Loucy (cell line): Measurements from ENCODE around the gene MGRN1.

Experiments used
- H2AFZ ChIP-seq: fragments of 200-600 bp; sonication (generic); 2 replicates; pipeline ENCODE4 v1.6.0; 2016; ENCODE audit warnings: antibody characterized with exemption, mild to moderate bottlenecking, low read length, moderate library complexity
- H3F3A ChIP-seq: fragments of 200-600 bp; 2 replicates; pipeline ENCODE4 v1.6.0; 2016; ENCODE audit warnings: antibody characterized with exemption, low read depth, mild to moderate bottlenecking
- H3K27me3 ChIP-seq: fragments of 200-600 bp; sonication (generic); 2 replicates; pipeline ENCODE4 v1.6.1; 2014; ENCODE audit warnings: low read length, mild to moderate bottlenecking; ENCODE audit not compliant: insufficient read depth, poor library complexity, severe bottlenecking
- H3K36me3 ChIP-seq: fragments of 200-600 bp; sonication (generic); 2 replicates; pipeline ENCODE4 v1.6.1; 2016; ENCODE audit warnings: low read length; ENCODE audit not compliant: insufficient read depth
- H3K4me1 ChIP-seq: fragments of 200-600 bp; sonication (generic); 2 replicates; pipeline ENCODE4 v1.5.1; 2014; ENCODE audit warnings: low read length, mild to moderate bottlenecking; ENCODE audit not compliant: insufficient read depth, poor library complexity, severe bottlenecking
- H3K4me2 ChIP-seq: fragments of 200-600 bp; sonication (generic); 2 replicates; pipeline ENCODE4 v1.6.0; 2014; ENCODE audit warnings: antibody characterized with exemption, low read length, low read depth, mild to moderate bottlenecking; ENCODE audit not compliant: poor library complexity, severe bottlenecking
- H3K4me3 ChIP-seq: fragments of 200-600 bp; sonication (generic); 2 replicates; pipeline ENCODE4 v1.5.1; 2014; ENCODE audit warnings: low read length, mild to moderate bottlenecking, mixed read lengths; ENCODE audit not compliant: poor library complexity, severe bottlenecking
- H3K79me2 ChIP-seq: fragments of 200-600 bp; sonication (generic); 2 replicates; pipeline ENCODE4 v1.6.1; 2014; ENCODE audit warnings: low read length; ENCODE audit not compliant: insufficient read depth
- H3K9ac ChIP-seq: fragments of 200-600 bp; sonication (generic); 2 replicates; pipeline ENCODE4 v1.6.0; 2014; ENCODE audit warnings: mild to moderate bottlenecking, low read depth, low read length, moderate library complexity; ENCODE audit not compliant: poor library complexity, severe bottlenecking
- H3K9me2 ChIP-seq: fragments of 200-600 bp; sonication (generic); replicated peaks from 2 replicates; pipeline ENCODE4 v1.6.1; 2016; ENCODE audit warnings: low read depth, low read length, mixed read lengths
- H3K9me3 ChIP-seq: fragments of 200-600 bp; sonication (generic); 2 replicates; pipeline ENCODE4 v1.6.1; 2014; ENCODE audit warnings: mild to moderate bottlenecking, antibody characterized with exemption, low read length, low read depth; ENCODE audit not compliant: insufficient read depth
- H4K20me1 ChIP-seq: fragments of 200-600 bp; sonication (generic); 2 replicates; pipeline ENCODE4 v1.6.0; 2014; ENCODE audit warnings: antibody characterized with exemption, low read length, mild to moderate bottlenecking; ENCODE audit not compliant: insufficient read depth, poor library complexity, severe bottlenecking
- EZH2phosphoT487 ChIP-seq: fragments of 200-600 bp; IDR thresholded peaks from 2 replicates; pipeline ENCODE4 v1.6.1; 2018; ENCODE audit warnings: antibody characterized with exemption, mild to moderate bottlenecking, moderate library complexity, borderline replicate concordance
- TF ChIP-seq, protein P1 (sequence below): fragments of 200-600 bp; sonication (generic); conservative IDR thresholded peaks from 2 replicates; pipeline ENCODE4 v1.5.1; 2014; ENCODE audit warnings: mild to moderate bottlenecking, antibody characterized with exemption, low read length

Gene MGRN1

DNA sequence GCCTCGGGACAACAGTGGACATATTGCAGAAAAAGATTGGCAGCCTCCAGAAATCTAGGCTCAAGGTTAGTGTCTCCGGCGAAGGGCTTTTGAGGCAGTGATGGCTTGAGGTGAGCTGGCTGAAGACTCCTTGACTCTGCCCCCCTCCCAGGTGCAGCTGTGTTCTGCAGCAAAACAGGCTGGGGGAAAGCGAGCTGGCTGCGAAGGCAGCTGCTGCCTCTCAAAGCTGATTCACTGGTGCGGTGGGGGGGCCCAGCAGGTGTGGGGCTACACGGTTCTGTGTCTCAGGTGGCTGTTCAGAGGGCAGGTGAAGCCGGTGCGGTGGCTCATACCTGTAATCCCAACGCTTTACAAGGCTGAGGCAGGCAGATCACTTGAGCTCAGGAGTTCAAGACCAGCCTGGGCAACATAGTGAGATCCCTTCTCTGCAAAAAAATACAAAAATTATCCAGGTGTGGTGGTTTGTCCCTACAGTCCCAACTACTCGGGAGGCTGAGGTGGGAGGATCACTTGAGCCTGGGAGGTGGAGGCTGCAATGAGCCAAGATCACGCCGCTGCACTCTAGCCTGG, 45.6 kb upstream of the MGRN1 start:
- no peaks in the 10 kb centered on the region for H3K27me3 ChIP-seq
- no peak overlapping the region for H3K4me2 ChIP-seq
- peaks cover 11% of the 10 kb centered on the region for H3K4me1 ChIP-seq
- H3K36me3 ChIP-seq: no peaks in the 10 kb centered on the region
- no peaks in the 10 kb centered on the region for H4K20me1 ChIP-seq
- TF ChIP-seq EZH2phosphoT487: no peak
- TF ChIP-seq, protein P1, sequence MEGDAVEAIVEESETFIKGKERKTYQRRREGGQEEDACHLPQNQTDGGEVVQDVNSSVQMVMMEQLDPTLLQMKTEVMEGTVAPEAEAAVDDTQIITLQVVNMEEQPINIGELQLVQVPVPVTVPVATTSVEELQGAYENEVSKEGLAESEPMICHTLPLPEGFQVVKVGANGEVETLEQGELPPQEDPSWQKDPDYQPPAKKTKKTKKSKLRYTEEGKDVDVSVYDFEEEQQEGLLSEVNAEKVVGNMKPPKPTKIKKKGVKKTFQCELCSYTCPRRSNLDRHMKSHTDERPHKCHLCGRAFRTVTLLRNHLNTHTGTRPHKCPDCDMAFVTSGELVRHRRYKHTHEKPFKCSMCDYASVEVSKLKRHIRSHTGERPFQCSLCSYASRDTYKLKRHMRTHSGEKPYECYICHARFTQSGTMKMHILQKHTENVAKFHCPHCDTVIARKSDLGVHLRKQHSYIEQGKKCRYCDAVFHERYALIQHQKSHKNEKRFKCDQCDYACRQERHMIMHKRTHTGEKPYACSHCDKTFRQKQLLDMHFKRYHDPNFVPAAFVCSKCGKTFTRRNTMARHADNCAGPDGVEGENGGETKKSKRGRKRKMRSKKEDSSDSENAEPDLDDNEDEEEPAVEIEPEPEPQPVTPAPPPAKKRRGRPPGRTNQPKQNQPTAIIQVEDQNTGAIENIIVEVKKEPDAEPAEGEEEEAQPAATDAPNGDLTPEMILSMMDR: no peak
- H3K79me2 ChIP-seq: no peaks in the 10 kb centered on the region
- no peak overlapping the region for H3K4me3 ChIP-seq
- H3F3A ChIP-seq: no peaks in the 10 kb centered on the region
- H3K9ac ChIP-seq: no peak overlapping the region
- no peaks in the 10 kb centered on the region for H3K9me2 ChIP-seq
- H2AFZ ChIP-seq: no peak overlapping the region
- H3K9me3 ChIP-seq: no peaks in the 10 kb centered on the region

DNA sequence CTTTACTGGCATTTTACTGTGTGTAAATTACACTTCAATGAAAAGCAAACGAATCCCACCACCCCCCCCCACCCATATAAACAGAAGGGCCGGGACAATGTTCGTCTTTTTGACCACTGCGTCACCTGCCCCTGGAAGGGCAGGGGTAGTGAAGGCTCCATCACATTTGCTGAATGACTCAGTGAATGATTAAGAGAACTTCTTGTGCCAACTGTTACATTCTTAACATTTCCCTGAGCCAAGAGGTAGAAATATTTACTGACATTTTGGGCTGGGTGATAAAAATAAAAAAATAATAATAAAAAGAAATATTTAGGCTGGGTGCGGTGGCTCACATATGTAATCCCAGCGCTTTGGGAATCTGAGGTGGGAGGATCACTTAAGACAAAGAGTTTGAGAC, 44.4 kb upstream of the MGRN1 start:
- Histone ChIP-seq H3K27me3 (no peaks in the 10 kb centered on the region), H3K4me3 (no peak overlapping the region), H3K9me2 (no peaks in the 10 kb centered on the region), H2AFZ (no peak overlapping the region), H3K79me2 (no peaks in the 10 kb centered on the region), H3K36me3 (no peaks in the 10 kb centered on the region), H3K4me2 (no peak overlapping the region), H3K4me1 (peaks cover 2% of the 10 kb centered on the region), H4K20me1 (no peaks in the 10 kb centered on the region), H3K9ac (no peak overlapping the region), H3F3A (no peaks in the 10 kb centered on the region), H3K9me3 (no peaks in the 10 kb centered on the region)
- TF ChIP-seq, protein P1: no peak
- TF ChIP-seq EZH2phosphoT487: no peak

DNA sequence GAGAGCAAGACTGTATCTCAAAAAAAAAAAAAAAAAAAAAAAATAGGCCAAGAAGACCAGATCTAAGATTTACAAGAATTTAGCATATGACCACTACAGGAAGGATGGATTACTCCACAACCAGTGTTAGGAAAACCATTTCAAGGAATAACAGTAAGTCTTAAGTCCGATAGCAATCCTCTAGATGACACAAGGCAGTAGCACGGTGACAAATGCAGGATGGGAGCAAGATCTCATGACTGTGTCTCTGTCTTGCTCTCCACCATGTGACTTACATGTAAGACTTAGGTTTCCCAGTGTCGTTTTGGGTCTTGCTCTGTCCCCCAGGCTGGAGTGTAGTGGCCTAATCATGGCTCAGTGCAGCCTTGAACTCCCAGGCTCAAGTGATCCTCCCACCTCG, 40.7 kb upstream of the MGRN1 start:
- no peak overlapping the region for H3K4me2 ChIP-seq
- no peaks in the 10 kb centered on the region for H3K36me3 ChIP-seq
- H3K4me3 ChIP-seq: no peak overlapping the region
- no peaks in the 10 kb centered on the region for H4K20me1 ChIP-seq
- no peaks in the 10 kb centered on the region for H3F3A ChIP-seq
- no peaks in the 10 kb centered on the region for H3K79me2 ChIP-seq
- TF ChIP-seq, protein P1: no peak
- TF ChIP-seq EZH2phosphoT487: no peak
- H3K27me3 ChIP-seq: no peaks in the 10 kb centered on the region
- no peak overlapping the region for H3K9ac ChIP-seq
- H3K4me1 ChIP-seq: no peaks in the 10 kb centered on the region
- H2AFZ ChIP-seq: no peak overlapping the region
- H3K9me2 ChIP-seq: no peaks in the 10 kb centered on the region
- H3K9me3 ChIP-seq: no peaks in the 10 kb centered on the region
